Measurements from ENCODE around the gene SIK3.

Gene SIK3

GRCh38 chr11:116866804-116867455 is 231.3 kb downstream of the SIK3 start:
- H3K4me3 ChIP-seq (ENCODE audit: low read depth, low read length), result no peak overlapping the region
- TF ChIP-seq, protein P1, sequence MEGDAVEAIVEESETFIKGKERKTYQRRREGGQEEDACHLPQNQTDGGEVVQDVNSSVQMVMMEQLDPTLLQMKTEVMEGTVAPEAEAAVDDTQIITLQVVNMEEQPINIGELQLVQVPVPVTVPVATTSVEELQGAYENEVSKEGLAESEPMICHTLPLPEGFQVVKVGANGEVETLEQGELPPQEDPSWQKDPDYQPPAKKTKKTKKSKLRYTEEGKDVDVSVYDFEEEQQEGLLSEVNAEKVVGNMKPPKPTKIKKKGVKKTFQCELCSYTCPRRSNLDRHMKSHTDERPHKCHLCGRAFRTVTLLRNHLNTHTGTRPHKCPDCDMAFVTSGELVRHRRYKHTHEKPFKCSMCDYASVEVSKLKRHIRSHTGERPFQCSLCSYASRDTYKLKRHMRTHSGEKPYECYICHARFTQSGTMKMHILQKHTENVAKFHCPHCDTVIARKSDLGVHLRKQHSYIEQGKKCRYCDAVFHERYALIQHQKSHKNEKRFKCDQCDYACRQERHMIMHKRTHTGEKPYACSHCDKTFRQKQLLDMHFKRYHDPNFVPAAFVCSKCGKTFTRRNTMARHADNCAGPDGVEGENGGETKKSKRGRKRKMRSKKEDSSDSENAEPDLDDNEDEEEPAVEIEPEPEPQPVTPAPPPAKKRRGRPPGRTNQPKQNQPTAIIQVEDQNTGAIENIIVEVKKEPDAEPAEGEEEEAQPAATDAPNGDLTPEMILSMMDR (IDR thresholded peaks at IDR 0.05; ENCODE audit: low read depth, low read length), result no peak
- in situ Hi-C loops (cut with HindIII; ENCODE audit: low sequenced_read_pairs), result no loop called here
- no peak for DNase-seq (ENCODE audit: low read depth, low spot score)

- TF ChIP-seq, protein P1 (IDR thresholded peaks at IDR 0.05; ENCODE audit: low read depth, low read length), result no peak
- H3K4me3 ChIP-seq (ENCODE audit: low read depth, low read length), result no peak overlapping the region
- DNase-seq (ENCODE audit: low read depth, low spot score), result peak; percentile 52
- in situ Hi-C loops (cut with HindIII; ENCODE audit: low sequenced_read_pairs), result no loop called here
These were observed 232.5 kb downstream of the SIK3 start for GRCh38 chr11:116865696-116866095.

DNA sequence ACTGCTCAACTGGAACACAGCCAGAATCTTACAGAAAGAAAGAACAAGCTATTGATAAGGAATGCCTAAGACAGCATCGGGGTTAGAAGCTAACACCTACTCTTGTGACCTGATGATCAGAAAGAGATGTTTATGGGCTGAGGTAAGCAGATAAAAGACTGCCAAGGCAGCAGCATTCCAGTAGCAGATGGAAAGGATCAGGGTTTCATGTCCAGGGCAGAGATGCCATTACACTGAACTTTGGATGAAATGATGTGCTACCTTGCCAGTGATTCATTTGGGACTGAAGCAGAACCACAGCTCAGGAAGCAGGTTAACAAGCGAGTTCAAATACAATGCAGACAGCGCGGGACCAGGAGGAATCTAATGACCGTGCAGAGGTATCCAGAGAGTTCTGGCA is 233.7 kb downstream of the SIK3 start:
- TF ChIP-seq, protein P1 (IDR thresholded peaks at IDR 0.05; ENCODE audit: low read depth, low read length), result no peak
- DNase-seq (ENCODE audit: low read depth, low spot score), result no peak
- no peak overlapping the region for H3K4me3 ChIP-seq (ENCODE audit: low read depth, low read length)
- in situ Hi-C loops (cut with HindIII; ENCODE audit: low sequenced_read_pairs), result no loop called here

DNA sequence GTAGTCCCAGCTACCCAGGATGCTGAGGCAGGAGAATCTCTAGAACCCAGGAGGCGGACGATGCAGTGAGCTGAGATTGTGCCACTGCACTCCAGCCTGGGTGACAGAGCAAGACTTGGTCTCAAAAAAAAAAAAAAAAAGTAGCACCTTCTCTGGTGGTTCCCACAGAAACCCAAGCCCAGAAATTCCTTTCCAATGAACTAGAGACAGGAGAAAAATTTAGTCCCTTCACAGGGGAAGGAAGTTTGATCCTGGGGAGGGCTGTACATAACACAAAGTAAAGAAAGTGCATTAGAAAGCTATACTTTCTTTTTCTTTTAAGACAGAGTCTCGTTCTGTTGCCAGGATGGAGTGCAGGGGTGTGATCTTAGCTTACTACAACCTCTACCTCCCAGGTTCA is 235.3 kb downstream of the SIK3 start:
- DNase-seq (ENCODE audit: low read depth, low spot score), result no peak
- TF ChIP-seq, protein P1 (IDR thresholded peaks at IDR 0.05; ENCODE audit: low read depth, low read length), result no peak
- no peak overlapping the region for H3K4me3 ChIP-seq (ENCODE audit: low read depth, low read length)
- in situ Hi-C loops (cut with HindIII; ENCODE audit: low sequenced_read_pairs), result no loop called here

DNA sequence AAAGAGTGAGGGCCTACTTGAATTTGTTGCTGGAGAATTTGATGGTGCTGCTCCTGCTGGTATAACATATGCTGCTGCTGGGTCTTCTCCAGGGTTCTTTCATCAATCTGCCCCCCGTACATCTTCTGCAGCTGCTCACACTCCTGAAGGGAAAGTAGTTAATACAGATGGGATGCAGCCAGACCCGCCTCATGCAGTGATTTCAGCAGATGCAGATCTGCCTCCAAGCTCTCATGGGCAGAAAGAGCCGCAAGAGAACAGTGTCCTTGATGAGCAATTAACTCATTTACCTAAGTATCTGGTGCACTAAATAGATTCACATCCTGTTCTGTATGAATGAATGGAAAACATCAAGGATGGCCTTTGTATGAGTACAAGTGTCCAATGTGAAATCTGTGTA is 236.0 kb downstream of the SIK3 start:
- TF ChIP-seq, protein P1 (IDR thresholded peaks at IDR 0.05; ENCODE audit: low read depth, low read length), result no peak
- DNase-seq (ENCODE audit: low read depth, low spot score), result no peak
- H3K4me3 ChIP-seq (ENCODE audit: low read depth, low read length), result no peak overlapping the region
- in situ Hi-C loops (cut with HindIII; ENCODE audit: low sequenced_read_pairs), result no loop called here

DNA sequence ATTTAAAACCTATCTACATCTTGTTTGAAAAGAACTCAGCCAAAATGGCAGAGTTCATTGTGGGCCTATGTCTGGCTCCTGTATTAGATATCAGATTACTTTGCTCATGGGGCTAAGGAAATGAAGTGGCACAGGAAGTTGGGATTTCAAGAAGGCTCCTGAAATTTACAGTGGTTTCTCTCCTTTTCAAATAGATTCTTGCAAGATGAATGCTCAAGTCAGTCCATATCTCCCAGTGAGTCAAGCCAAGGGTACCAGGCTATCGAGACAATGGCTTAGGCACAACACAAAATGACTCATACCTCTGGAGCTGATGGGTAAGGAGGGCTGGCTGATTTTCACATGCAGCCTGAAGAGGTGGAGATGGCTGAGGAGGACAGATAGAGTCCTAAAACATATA is 236.7 kb downstream of the SIK3 start:
- no peak overlapping the region for H3K4me3 ChIP-seq (ENCODE audit: low read depth, low read length)
- DNase-seq (ENCODE audit: low read depth, low spot score), result peak; percentile 74
- in situ Hi-C loops (cut with HindIII; ENCODE audit: low sequenced_read_pairs), result no loop called here
- TF ChIP-seq, protein P1 (IDR thresholded peaks at IDR 0.05; ENCODE audit: low read depth, low read length), result no peak
